ENCODE measurements around the gene GCNT4. TPM values are rescaled to one million over a fixed set of nuclear protein-coding genes. Genes with fewer than 3 reads are reported as not detected.
A peak's percentile ranks its signal among the peaks of the same experiment; 100 is the strongest.

The GCNT4 gene
- total RNA-seq, 2 donors from 2014 or later, result 0.20 to 0.41 TPM

- Histone ChIP-seq H3K4me1 (peaks cover 0 to 14% of the 10 kb centered on the region in 2 donors), H3K36me3 (peaks cover 4% of the 10 kb centered on the region), H3K27ac (no peak overlapping the region), H3K9me3 (no peaks in the 10 kb centered on the region), H3K27me3 (no peaks in the 10 kb centered on the region), H3K4me3 (no peak overlapping the region)
- DNase-seq (ENCODE audit: low spot score), result no peak
- TF ChIP-seq, protein P1, sequence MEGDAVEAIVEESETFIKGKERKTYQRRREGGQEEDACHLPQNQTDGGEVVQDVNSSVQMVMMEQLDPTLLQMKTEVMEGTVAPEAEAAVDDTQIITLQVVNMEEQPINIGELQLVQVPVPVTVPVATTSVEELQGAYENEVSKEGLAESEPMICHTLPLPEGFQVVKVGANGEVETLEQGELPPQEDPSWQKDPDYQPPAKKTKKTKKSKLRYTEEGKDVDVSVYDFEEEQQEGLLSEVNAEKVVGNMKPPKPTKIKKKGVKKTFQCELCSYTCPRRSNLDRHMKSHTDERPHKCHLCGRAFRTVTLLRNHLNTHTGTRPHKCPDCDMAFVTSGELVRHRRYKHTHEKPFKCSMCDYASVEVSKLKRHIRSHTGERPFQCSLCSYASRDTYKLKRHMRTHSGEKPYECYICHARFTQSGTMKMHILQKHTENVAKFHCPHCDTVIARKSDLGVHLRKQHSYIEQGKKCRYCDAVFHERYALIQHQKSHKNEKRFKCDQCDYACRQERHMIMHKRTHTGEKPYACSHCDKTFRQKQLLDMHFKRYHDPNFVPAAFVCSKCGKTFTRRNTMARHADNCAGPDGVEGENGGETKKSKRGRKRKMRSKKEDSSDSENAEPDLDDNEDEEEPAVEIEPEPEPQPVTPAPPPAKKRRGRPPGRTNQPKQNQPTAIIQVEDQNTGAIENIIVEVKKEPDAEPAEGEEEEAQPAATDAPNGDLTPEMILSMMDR (IDR thresholded peaks at IDR 0.05), result peak; percentile 35 to 71
Measured at GRCh38 chr5:75049456-75050351, 2.7 kb downstream of the GCNT4 start.

GRCh38 chr5:75048457-75048953 lies 3.9 kb downstream of the GCNT4 start:
- H3K27me3 ChIP-seq, result no peaks in the 10 kb centered on the region
- H3K9me3 ChIP-seq, result no peaks in the 10 kb centered on the region
- peaks cover 4% of the 10 kb centered on the region for H3K36me3 ChIP-seq
- H3K4me1 ChIP-seq, result peaks cover 0 to 7% of the 10 kb centered on the region in 2 donors
- TF ChIP-seq, protein P1 (IDR thresholded peaks at IDR 0.05), result no peak
- no peak overlapping the region for H3K4me3 ChIP-seq
- no peak overlapping the region for H3K27ac ChIP-seq
- no peak for DNase-seq (ENCODE audit: low spot score)

- DNase-seq (ENCODE audit: low spot score), result no peak
- Histone ChIP-seq H3K9me3 (no peaks in the 10 kb centered on the region), H3K4me1 (peaks cover 0 to 2% of the 10 kb centered on the region in 2 donors), H3K27me3 (no peaks in the 10 kb centered on the region), H3K36me3 (peaks cover 4% of the 10 kb centered on the region), H3K27ac (no peak overlapping the region), H3K4me3 (no peak overlapping the region)
- TF ChIP-seq, protein P1 (IDR thresholded peaks at IDR 0.05), result no peak
Measured at GRCh38 chr5:75047356-75047755, 5.0 kb downstream of the GCNT4 start.

GRCh38 chr5:75046366-75047142 lies 5.8 kb downstream of the GCNT4 start:
- Histone ChIP-seq H3K27me3 (no peaks in the 10 kb centered on the region), H3K36me3 (peaks cover 4% of the 10 kb centered on the region), H3K27ac (no peak overlapping the region), H3K4me1 (no peaks in the 10 kb centered on the region), H3K4me3 (no peak overlapping the region), H3K9me3 (no peaks in the 10 kb centered on the region)
- TF ChIP-seq, protein P1 (IDR thresholded peaks at IDR 0.05), result no peak
- DNase-seq (ENCODE audit: low spot score), result no peak

DNA sequence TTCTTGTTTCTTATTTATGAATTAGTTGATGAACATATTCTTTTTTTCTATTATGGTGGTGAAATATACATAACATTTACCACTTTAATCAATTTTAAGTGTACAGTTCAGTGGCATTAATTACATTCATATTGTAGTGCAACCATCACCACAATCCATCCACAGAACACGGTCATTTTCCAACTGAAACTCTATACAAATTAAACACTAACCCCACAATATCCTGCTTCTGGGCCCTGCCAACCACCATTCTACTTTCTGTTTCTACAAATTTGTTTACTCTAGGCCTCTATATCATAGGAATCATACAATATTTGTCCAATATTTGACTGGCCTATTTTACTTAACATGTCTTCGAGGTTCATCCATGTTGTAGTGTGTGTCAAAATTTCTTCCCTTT lies 7.3 kb downstream of the GCNT4 start:
- Histone ChIP-seq H3K4me3 (no peak overlapping the region), H3K36me3 (peaks cover 4% of the 10 kb centered on the region), H3K9me3 (no peaks in the 10 kb centered on the region), H3K27me3 (no peaks in the 10 kb centered on the region), H3K27ac (no peak overlapping the region), H3K4me1 (no peaks in the 10 kb centered on the region)
- DNase-seq (ENCODE audit: low spot score), result no peak
- TF ChIP-seq, protein P1 (IDR thresholded peaks at IDR 0.05), result no peak

All from right atrium auricular region (tissue), 2 donors.